OCI-LY1 (cell line): ENCODE results near the gene SNTG2.

Source experiments
- EZH2 ChIP-seq: fragments of 200-600 bp; sonication (generic), shearing (Covaris generic); IDR thresholded peaks from 2 replicates; pipeline ENCODE4 v1.8.0; 2017; ENCODE audit warnings: borderline replicate concordance, mixed run types, mild to moderate bottlenecking, antibody characterized with exemption, low read length, moderate library complexity, mixed read lengths
- TF ChIP-seq, protein P1 (sequence below): fragments of 200-600 bp; sonication (generic), shearing (Covaris generic); IDR thresholded peaks from 2 replicates; pipeline ENCODE4 v1.5.1; 2017; ENCODE audit warnings: mild to moderate bottlenecking, antibody characterized with exemption, low read length, moderate library complexity, mixed read lengths

DNA sequence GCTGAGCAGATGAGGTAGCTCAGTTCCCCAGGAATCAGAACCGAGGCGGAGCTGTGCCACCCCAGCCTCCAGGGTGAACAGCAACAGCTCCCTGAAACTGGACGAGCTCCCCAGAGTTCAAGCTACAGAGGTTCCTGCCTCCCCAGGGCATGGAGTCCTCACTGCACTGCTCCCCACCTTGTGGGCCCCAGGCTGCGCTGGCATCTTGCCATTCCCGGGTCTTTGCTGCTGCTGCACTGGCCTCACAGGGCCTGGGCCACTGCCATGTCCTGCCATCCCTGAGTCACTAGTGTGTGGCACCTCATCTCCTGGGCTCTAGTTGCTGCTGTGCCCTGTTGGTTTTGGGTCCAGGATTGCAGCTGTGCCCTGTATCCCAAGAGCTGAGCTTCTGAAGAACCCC lies 166.9 kb downstream of the SNTG2 start:
- TF ChIP-seq, protein P1, sequence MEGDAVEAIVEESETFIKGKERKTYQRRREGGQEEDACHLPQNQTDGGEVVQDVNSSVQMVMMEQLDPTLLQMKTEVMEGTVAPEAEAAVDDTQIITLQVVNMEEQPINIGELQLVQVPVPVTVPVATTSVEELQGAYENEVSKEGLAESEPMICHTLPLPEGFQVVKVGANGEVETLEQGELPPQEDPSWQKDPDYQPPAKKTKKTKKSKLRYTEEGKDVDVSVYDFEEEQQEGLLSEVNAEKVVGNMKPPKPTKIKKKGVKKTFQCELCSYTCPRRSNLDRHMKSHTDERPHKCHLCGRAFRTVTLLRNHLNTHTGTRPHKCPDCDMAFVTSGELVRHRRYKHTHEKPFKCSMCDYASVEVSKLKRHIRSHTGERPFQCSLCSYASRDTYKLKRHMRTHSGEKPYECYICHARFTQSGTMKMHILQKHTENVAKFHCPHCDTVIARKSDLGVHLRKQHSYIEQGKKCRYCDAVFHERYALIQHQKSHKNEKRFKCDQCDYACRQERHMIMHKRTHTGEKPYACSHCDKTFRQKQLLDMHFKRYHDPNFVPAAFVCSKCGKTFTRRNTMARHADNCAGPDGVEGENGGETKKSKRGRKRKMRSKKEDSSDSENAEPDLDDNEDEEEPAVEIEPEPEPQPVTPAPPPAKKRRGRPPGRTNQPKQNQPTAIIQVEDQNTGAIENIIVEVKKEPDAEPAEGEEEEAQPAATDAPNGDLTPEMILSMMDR, result no peak
- no peak for TF ChIP-seq EZH2
